22Rv1 (cell line): ENCODE results near the gene MAP4K1.

Source experiments
- ZFX ChIP-seq: fragments of 450-650 bp; IDR thresholded peaks from 2 replicates; pipeline ENCODE4 v1.6.1; 2017; ENCODE audit warnings: antibody characterized with exemption, borderline replicate concordance
- TF ChIP-seq, protein P1 (sequence below): fragments of 450-650 bp; IDR thresholded peaks from 2 replicates; pipeline ENCODE4 v1.5.1; 2017; ENCODE audit warnings: mild to moderate bottlenecking

DNA sequence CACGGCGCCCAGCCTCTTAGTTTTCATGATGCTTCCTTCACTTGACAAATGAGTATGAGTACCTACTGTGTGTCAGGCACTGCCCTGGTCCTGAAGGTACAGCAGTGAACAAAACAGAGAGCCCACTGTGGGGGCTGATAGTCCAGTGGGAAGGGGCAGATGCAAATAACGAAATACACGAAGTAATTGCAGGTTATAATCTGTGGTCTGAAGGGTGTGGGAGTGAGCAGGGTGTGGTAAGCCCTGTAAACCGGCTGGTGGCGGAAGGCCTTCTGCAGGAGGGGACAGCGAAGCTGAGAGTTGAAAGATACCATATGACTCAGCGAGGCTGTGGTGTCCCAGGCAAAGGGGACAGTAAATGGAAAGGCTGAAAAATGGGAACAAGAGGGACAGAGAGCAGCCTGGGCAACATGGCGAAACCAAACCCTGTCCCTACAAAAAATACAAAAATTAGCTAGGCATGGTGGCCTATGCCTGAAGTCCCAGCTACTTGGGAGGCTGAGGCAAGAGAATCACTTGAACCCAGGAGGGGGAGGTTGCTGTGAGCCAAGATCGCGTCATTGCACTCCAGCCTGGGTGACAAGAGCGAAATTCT lies 60.5 kb downstream of the MAP4K1 start:
- TF ChIP-seq, protein P1, sequence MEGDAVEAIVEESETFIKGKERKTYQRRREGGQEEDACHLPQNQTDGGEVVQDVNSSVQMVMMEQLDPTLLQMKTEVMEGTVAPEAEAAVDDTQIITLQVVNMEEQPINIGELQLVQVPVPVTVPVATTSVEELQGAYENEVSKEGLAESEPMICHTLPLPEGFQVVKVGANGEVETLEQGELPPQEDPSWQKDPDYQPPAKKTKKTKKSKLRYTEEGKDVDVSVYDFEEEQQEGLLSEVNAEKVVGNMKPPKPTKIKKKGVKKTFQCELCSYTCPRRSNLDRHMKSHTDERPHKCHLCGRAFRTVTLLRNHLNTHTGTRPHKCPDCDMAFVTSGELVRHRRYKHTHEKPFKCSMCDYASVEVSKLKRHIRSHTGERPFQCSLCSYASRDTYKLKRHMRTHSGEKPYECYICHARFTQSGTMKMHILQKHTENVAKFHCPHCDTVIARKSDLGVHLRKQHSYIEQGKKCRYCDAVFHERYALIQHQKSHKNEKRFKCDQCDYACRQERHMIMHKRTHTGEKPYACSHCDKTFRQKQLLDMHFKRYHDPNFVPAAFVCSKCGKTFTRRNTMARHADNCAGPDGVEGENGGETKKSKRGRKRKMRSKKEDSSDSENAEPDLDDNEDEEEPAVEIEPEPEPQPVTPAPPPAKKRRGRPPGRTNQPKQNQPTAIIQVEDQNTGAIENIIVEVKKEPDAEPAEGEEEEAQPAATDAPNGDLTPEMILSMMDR: no peak
- no peak for TF ChIP-seq ZFX
